Neuronal stem cell (in vitro differentiated cells): Measurements from ENCODE around the gene KCNH3.

Experiments used
- DNase-seq: peaks from one replicate; pipeline ENCODE4 v3.0.0-alpha.2; 2013; ENCODE audit warnings: low spot score
- H2AFZ ChIP-seq: one replicate; pipeline ENCODE4 v1.6.1; 2013; ENCODE audit warnings: mild to moderate bottlenecking, low read length, inconsistent platforms
- H2AK5ac ChIP-seq: 2 replicates; pipeline ENCODE4 v1.6.1; 2013; ENCODE audit warnings: low read depth, mild to moderate bottlenecking, inconsistent platforms, low read length, moderate library complexity, mixed read lengths
- H2BK120ac ChIP-seq: 2 replicates; pipeline ENCODE4 v1.6.1; 2013; ENCODE audit warnings: low read depth, mild to moderate bottlenecking, inconsistent platforms, low read length, moderate library complexity, mixed read lengths
- H2BK12ac ChIP-seq: one replicate; pipeline ENCODE4 v1.6.1; 2013; ENCODE audit warnings: low read length, inconsistent platforms
- H2BK15ac ChIP-seq: 2 replicates; pipeline ENCODE4 v1.6.1; 2013; ENCODE audit warnings: mild to moderate bottlenecking, low read length, inconsistent platforms, mixed read lengths
- H2BK5ac ChIP-seq: one replicate; pipeline ENCODE4 v1.6.1; 2013; ENCODE audit warnings: inconsistent platforms, mild to moderate bottlenecking, low read length, moderate library complexity
- H3K14ac ChIP-seq: one replicate; pipeline ENCODE4 v1.6.1; 2013; ENCODE audit warnings: low read length, inconsistent platforms
- H3K18ac ChIP-seq: 2 replicates; pipeline ENCODE4 v1.6.1; 2013; ENCODE audit warnings: low read length, inconsistent platforms
- H3K23ac ChIP-seq: 2 replicates; pipeline ENCODE4 v1.6.1; 2013; ENCODE audit warnings: low read depth, mild to moderate bottlenecking, mixed read lengths, low read length, inconsistent platforms; ENCODE audit not compliant: poor library complexity
- H3K27ac ChIP-seq: replicated peaks from 3 replicates; pipeline ENCODE4 v1.5.1; 2013; ENCODE audit warnings: low read length, inconsistent platforms
- H3K27me3 ChIP-seq, 3 experiments: 2 replicates each; pipeline ENCODE4 v1.6.1; 2013; ENCODE audit warnings: low read length in 3 of 3, mild to moderate bottlenecking in 2 of 3, inconsistent platforms in 1 of 3, low read depth in 1 of 3, mixed read lengths in 1 of 3, moderate library complexity in 1 of 3; ENCODE audit not compliant: control insufficient read depth in 3 of 3, insufficient read depth in 3 of 3
- H3K36me3 ChIP-seq, 2 donors: replicated peaks in 1 of 2; 2 replicates each; pipeline ENCODE4 v1.6.1; 2013; ENCODE audit warnings: low read length in 2 of 2; ENCODE audit not compliant: control insufficient read depth in 2 of 2, insufficient read depth in 2 of 2
- H3K4ac ChIP-seq: 2 replicates; pipeline ENCODE4 v1.6.1; 2013; ENCODE audit warnings: inconsistent platforms, mild to moderate bottlenecking, low read length, moderate library complexity
- H3K4me1 ChIP-seq, 2 donors: 1 replicate in 1 of 2; 2 replicates in 1 of 2; pipeline ENCODE4 v1.6.1; 2013; ENCODE audit warnings: low read length in 2 of 2, low read depth in 1 of 2; ENCODE audit not compliant: control insufficient read depth in 2 of 2, insufficient read depth in 1 of 2
- H3K4me2 ChIP-seq: one replicate; pipeline ENCODE4 v1.6.1; 2013; ENCODE audit warnings: mild to moderate bottlenecking, low read length, inconsistent platforms; ENCODE audit not compliant: insufficient read depth, poor library complexity, severe bottlenecking
- H3K4me3 ChIP-seq, 2 donors: 2 replicates each; pipeline ENCODE4 v1.5.1; 2013; ENCODE audit warnings: low read length in 2 of 2, mild to moderate bottlenecking in 2 of 2, inconsistent platforms in 1 of 2, moderate library complexity in 1 of 2
- H3K79me1 ChIP-seq: one replicate; pipeline ENCODE4 v1.6.1; 2013; ENCODE audit warnings: low read depth, mild to moderate bottlenecking, inconsistent platforms, low read length, moderate library complexity
- H3K9ac ChIP-seq: one replicate; pipeline ENCODE4 v1.6.1; 2013; ENCODE audit warnings: mild to moderate bottlenecking, low read depth, low read length, inconsistent platforms; ENCODE audit not compliant: poor library complexity
- H3K9me3 ChIP-seq, 2 donors: replicated peaks in 1 of 2; 2 replicates each; pipeline versions ENCODE3 to v1.6.1; 2013; ENCODE audit warnings: low read length in 2 of 2, mild to moderate bottlenecking in 2 of 2, inconsistent platforms in 1 of 2, low read depth in 1 of 2, mixed read lengths in 1 of 2, moderate library complexity in 1 of 2; ENCODE audit not compliant: control insufficient read depth in 2 of 2, insufficient read depth in 1 of 2
- H4K8ac ChIP-seq: one replicate; pipeline ENCODE4 v1.6.1; 2013; ENCODE audit warnings: low read depth, mild to moderate bottlenecking, inconsistent platforms, low read length, moderate library complexity
- H4K91ac ChIP-seq: one replicate; pipeline ENCODE4 v1.6.1; 2013; ENCODE audit warnings: low read length, low read depth, mild to moderate bottlenecking, inconsistent platforms; ENCODE audit not compliant: poor library complexity
- WGBS, 2 donors: extraction: QIAGEN DNeasy Blood & Tissue Kit; methylation state at CpG; one replicate each; pipeline ENCODE4 v1.1.7; 2013; ENCODE audit warnings: missing lambda C conversion rate in 2 of 2, mixed read lengths in 1 of 2; ENCODE audit not compliant: insufficient read length in 2 of 2, insufficient replicate concordance in 1 of 2; ENCODE audit errors: extremely low coverage in 2 of 2; 5-methylcytosine and 5-hydroxymethylcytosine counted together

Gene KCNH3

DNA sequence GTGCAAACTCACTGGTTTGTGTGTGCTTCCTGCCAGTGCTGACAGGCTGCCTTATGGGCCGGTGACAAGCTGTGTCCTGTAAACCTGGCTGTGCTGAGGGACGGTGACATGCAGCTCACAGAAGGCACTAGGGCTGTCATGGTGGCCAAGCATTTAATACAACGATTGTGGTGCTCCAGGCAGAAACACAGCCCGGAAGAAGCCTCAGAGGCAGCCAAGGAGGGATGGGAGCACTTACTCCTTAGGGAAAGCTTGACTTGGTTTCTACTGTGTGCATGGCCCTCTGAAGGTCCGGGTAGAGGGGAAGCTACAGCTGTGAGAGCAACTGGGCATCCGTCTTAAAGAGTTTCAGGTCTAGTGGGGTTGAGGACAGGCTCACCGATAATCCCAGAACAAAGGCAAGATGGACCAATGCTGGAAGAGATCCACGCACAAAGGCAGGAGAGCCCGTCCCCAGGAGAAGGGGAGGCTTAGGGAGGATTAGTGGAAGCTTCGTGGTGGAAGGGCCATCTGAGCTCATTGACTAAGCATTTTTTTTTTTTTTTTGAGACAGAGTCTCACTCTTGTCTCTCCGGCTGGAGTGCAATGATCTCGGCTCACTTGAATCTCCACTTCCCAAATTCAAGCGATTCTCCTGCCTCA lies 39.8 kb downstream of the KCNH3 start:
- no CpG with 5 or more reads among the region's 13 CpGs for WGBS, 2 donors
- Histone ChIP-seq H3K18ac (no peak overlapping the region), H3K4me2 (peak overlapping the region; percentile 22), H3K4ac (no peak overlapping the region), H2BK15ac (no peak overlapping the region), H3K4me3 (no peak overlapping the region), H2AK5ac (no peak overlapping the region), H3K14ac (peak overlapping the region; percentile 76), H3K9me3 (peaks cover 0 to 2% of the 10 kb centered on the region in 2 donors), H4K91ac (no peak overlapping the region), H3K79me1 (no peaks in the 10 kb centered on the region), H3K23ac (no peak overlapping the region), H2BK12ac (no peak overlapping the region), H3K9ac (no peak overlapping the region), H3K27ac (peak overlapping the region; percentile 49), H2AFZ (no peak overlapping the region), H3K27me3 (no peaks in the 10 kb centered on the region), H2BK120ac (no peak overlapping the region), H3K36me3 (peaks cover 3 to 15% of the 10 kb centered on the region in 2 donors), H4K8ac (no peak overlapping the region), H2BK5ac (no peak overlapping the region), H3K4me1 (peaks cover 12 to 18% of the 10 kb centered on the region in 2 donors)
- peak; percentile 50 for DNase-seq

DNA sequence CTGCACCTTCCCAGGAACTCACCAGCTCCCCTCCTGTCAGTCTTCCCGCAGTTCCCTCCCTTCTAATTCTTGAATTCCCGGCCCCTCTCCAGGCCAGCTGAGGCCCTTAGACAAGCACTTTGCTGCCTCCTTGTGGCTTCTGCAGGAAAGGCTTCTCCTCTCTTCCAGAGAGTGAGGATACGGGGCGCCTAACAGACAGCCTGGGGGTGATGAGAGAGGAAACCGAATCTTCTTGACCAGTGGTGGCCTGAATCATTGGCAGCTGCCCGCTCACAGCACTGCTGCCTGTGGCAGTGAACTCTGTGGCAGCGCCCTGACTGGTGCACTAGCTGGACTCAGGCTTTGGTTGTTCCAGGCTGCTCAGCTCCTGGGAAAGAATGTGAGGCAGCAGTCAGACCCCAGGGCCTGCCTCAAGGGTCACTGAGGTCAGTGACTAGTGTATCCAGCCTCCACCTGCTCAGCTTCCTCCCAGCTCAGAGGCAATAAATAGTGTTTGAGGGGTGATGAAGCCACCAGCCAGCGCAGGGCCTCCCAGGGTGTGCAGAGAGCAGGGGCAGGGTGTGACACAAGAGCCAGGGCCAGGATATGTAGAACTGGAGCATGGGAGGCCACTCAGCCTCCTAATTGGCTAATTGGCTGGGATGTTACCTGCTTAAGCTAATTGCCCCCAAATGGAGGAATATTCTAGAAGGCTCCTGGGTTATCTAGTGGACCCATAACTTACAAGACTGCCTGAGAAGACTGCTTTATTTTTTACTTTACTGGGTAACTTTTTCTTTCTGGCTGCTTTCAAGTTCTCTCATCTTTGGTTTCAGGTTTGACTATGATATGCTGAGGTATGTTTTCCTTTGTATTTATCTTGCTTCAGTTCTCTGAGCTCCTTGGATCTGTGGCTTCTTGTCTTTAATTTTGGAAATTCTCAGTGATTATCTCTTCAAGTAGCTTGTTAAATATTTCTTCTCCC lies 42.0 kb downstream of the KCNH3 start:
- no peak overlapping the region for H2AK5ac ChIP-seq
- no peak overlapping the region for H3K9ac ChIP-seq
- H2BK12ac ChIP-seq: no peak overlapping the region
- no peak overlapping the region for H3K4ac ChIP-seq
- H3K4me3 ChIP-seq: no peak overlapping the region
- H3K14ac ChIP-seq: no peak overlapping the region
- H2BK15ac ChIP-seq: no peak overlapping the region
- H2AFZ ChIP-seq: peak overlapping the region; percentile 54
- WGBS, 2 donors: no CpG with 5 or more reads among the region's 8 CpGs
- H3K79me1 ChIP-seq: peaks cover 1% of the 10 kb centered on the region
- no peak overlapping the region for H4K91ac ChIP-seq
- no peak overlapping the region for H4K8ac ChIP-seq
- H3K9me3 ChIP-seq: peaks cover 0 to 2% of the 10 kb centered on the region in 2 donors
- H3K23ac ChIP-seq: no peak overlapping the region
- peak overlapping the region; percentile 46 for H3K4me2 ChIP-seq
- H3K27me3 ChIP-seq: no peaks in the 10 kb centered on the region
- no peak overlapping the region for H2BK5ac ChIP-seq
- peaks cover 12 to 18% of the 10 kb centered on the region in 2 donors for H3K4me1 ChIP-seq
- no peak overlapping the region for H2BK120ac ChIP-seq
- peak; percentile 91 for DNase-seq
- H3K36me3 ChIP-seq: peaks cover 3 to 13% of the 10 kb centered on the region in 2 donors
- H3K27ac ChIP-seq: peak overlapping the region; percentile 86
- peak overlapping the region; percentile 34 for H3K18ac ChIP-seq

DNA sequence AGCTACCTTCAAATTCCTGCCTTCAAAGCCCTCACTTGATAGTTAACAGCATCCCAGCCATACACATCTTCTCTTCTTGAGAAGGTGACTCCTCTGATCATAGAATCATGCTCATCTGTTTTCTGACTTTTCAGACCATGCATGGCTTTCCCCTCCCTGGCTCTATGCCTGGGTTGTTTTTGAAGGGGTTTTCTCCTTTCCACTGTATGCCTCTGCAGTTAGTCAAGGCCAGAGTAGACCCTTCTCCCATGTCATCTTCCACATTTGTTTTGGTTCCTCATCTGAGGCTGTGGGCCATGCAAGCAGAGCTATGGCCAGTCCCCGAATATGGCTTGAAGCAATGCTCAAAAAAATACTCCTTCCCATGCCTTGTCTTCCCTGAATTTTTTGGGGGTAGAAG lies 43.4 kb downstream of the KCNH3 start:
- Histone ChIP-seq H4K91ac (no peak overlapping the region), H3K18ac (no peak overlapping the region), H3K79me1 (peaks cover 1% of the 10 kb centered on the region), H2BK12ac (no peak overlapping the region), H3K4me3 (no peak overlapping the region), H2AK5ac (no peak overlapping the region), H3K27ac (no peak overlapping the region), H2AFZ (no peak overlapping the region), H3K9ac (no peak overlapping the region), H3K4me1 (peaks cover 12 to 18% of the 10 kb centered on the region in 2 donors), H3K9me3 (peaks cover 0 to 2% of the 10 kb centered on the region in 2 donors), H2BK120ac (no peak overlapping the region), H3K27me3 (no peaks in the 10 kb centered on the region), H2BK5ac (no peak overlapping the region), H3K4me2 (no peak overlapping the region), H3K14ac (no peak overlapping the region), H4K8ac (no peak overlapping the region), H3K4ac (no peak overlapping the region), H2BK15ac (no peak overlapping the region), H3K36me3 (peaks cover 3 to 19% of the 10 kb centered on the region in 2 donors), H3K23ac (no peak overlapping the region)
- WGBS, 2 donors: no CpG with 5 or more reads among the region's 1 CpG
- DNase-seq: no peak

- Histone ChIP-seq H3K14ac (no peak overlapping the region), H4K91ac (no peak overlapping the region), H3K23ac (no peak overlapping the region), H3K18ac (no peak overlapping the region), H2BK12ac (no peak overlapping the region), H2AFZ (no peak overlapping the region), H2BK5ac (no peak overlapping the region), H3K4me3 (no peak overlapping the region), H2BK120ac (no peak overlapping the region), H2BK15ac (no peak overlapping the region), H3K4me1 (peaks cover 12 to 18% of the 10 kb centered on the region in 2 donors), H3K27me3 (no peaks in the 10 kb centered on the region), H3K4me2 (no peak overlapping the region), H3K79me1 (peaks cover 1% of the 10 kb centered on the region), H3K9me3 (no peaks in the 10 kb centered on the region), H3K36me3 (peaks cover 2 to 19% of the 10 kb centered on the region in 2 donors), H2AK5ac (no peak overlapping the region), H3K9ac (no peak overlapping the region), H4K8ac (no peak overlapping the region), H3K4ac (no peak overlapping the region), H3K27ac (no peak overlapping the region)
- DNase-seq: no peak
- 100% methylated on average over 1 of the region's 4 CpGs for WGBS, 2 donors
These were observed 44.0 kb downstream of the KCNH3 start for GRCh38 chr12:49582850-49583249.
